HG03108 (cell line): Measurements from ENCODE around the gene ZSCAN12.
"Not testable (repeated sequence)": the region's sequence is repeated elsewhere in the genome, so short reads cannot be mapped to it uniquely, and the experiment has no call there.

ENCODE experiments used
- ATAC-seq: cut with Tn5 transposase; IDR thresholded peaks from one replicate; pipeline ENCODE4 v1.9.1; 2021; ENCODE audit warnings: moderate library complexity; ENCODE audit not compliant: unreplicated experiment

The ZSCAN12 gene

DNA sequence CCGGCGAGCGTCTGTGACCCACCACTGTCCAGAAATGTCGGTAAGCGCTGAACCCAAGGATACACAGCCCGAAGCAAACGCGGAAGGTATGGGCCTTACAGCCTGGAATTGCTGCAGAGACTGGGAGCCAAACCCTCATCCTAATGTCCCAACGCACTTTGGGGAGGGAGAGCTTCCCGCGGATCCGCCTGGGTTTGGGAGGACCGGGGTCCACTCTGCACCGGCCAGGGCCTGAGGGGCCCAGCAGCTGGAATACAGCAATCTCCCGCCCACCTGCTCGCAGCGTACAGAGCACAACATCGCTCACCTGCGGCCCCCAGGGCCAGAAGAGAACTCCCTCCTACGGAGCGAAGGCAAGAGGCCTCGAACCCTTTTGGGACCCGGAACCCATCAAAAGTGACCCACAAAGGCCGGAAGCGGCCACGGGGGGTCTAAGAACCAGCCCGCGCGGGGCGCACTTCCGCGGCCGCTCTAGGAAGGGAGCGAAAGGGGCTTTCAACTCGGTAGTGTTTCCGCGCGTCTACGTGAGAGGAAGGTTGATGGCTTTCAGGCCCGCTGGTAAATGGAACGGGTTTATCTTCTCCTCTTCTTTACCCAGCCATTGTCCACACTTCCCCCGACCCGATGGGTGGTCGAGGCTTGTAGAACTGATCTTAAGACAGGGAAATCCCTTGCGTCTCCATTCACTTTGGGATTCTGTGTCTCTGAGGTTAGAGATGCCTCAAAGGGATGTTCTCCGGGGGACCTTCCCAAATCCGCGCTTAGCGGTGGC is at the start of gene ZSCAN12:
Gene ZSCAN12, minus strand, starts transcription at position 398 of the 772 bp plus-strand sequence. CDS start 1,342 bp downstream, outside the sequence.
- ATAC-seq = peak; percentile 82

DNA sequence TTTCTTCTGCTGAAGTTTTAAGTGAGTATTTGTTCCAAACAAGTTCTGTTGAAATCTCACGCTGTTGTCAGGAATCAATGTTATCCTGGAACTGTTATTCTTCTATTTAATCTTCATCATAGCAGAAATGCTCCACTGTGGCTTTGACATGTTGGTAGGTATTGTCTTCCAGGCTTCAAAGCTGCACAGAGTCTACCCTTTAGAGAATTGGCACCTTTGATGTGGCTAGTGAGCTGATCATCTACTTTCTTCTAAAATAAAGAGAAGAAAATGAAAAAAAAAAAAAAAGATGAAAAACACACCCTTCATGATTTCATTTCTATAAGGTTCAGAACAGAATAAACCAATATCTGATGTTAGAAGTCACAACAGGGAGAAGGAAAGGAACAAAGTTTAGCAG is 49.5 kb upstream of the ZSCAN12 start:
- no peak for ATAC-seq

- not testable (repeated sequence) for ATAC-seq
Measured at GRCh38 chr6:28447512-28447906, 48.0 kb upstream of the ZSCAN12 start.

DNA sequence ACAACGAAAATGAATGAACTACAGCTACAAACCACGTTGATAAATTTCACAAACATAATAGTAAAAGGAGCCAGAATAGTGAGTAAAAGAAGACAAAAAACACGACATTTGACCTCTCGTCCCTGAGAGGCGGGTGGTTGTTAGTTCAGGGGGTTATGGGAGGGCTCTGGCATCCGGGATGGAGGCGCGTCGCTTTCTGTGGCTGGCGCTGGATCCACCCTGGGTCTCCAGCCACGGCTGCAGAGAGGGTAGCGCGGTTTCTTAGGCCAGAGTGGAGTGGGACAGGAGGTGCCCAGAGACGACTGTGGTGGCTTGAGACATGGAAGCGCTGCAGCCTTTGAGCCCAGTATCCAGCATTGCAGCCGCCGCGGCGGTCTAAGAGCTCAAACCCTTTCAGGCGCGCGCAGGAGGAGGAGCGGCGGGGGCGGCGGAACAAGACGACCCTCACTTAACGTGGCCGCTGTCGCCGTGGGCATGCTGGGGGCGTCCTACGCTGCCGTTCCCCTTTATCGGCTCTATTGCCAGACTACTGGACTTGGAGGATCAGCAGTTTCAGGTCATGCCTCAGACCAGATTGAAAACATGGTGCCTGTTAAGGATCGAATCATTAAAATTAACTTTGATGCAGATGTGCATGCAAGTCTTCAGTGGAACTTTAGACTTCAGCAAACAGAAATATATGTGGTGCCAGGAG is 47.4 kb upstream of the ZSCAN12 start:
- ATAC-seq = no peak

DNA sequence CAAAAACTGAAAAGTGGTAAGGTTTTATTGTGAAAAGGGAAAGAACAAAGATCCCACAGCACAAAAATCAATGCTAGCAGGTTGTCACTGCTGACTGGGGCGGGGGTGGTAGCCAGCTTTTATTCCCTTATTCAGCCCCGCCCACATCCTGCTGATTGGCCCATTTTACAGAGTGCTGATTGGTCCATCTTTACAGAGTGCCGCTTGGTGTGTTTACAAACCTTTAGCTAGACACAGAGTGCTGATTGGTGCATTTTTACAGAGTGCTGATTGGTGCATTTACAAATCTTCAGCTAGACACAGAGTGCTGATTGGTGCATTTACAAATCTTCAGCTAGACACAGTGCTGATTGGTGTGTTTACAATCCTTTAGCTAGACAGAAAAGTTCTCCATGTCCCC is 45.2 kb upstream of the ZSCAN12 start:
- not testable (repeated sequence) for ATAC-seq

- ATAC-seq = peak; percentile 84
Measured at GRCh38 chr6:28443112-28443773, 43.7 kb upstream of the ZSCAN12 start, which contains the start of gene ZSCAN23. Gene ZSCAN23 (minus strand): TSS chr6:28443491. CDS start chr6:28436266, 7,225 bp downstream.

- ATAC-seq = no peak
Measured at GRCh38 chr6:28442586-28442985, 43.0 kb upstream of the ZSCAN12 start.

- ATAC-seq = no peak
Measured at GRCh38 chr6:28436404-28436803, 36.9 kb upstream of the ZSCAN12 start.

DNA sequence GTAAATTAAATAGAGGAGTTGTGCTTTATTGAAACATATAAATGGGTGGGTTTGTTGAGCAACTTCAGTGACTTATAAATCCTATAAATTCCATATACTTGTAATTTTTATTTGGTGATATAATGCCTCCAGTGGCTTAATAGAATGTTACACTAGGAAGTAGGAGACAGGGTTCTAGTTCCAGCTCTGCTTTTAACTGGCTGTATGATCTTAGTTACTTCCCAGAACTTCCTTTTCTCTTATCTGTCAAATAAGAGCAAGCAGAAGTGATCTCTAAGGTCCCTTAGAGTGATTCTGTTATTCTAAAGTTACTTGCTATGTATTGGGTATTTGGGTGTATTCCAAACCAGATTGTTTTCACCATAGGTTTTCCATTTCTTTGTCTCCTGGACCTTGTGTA is 33.6 kb upstream of the ZSCAN12 start:
- no peak for ATAC-seq

DNA sequence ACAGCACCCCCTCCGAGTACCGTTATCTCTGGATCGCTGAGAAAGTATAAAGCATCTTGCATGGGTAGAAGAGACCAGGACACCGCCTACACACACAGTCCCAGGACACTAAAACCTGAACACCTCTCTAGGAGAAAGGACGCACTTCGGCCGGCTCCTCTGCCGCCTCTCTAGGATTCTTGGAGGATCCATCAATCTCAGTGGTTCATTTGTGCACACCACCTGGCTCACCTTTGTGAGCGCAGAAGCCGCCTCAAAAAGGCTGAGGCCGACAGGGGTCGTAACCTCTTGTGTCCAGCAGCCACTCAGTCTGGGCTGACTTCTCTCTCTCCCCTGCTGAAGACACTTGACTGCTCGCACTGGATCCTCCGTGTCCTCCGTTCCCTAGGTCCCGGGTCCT is 30.2 kb upstream of the ZSCAN12 start:
- ATAC-seq = no peak

DNA sequence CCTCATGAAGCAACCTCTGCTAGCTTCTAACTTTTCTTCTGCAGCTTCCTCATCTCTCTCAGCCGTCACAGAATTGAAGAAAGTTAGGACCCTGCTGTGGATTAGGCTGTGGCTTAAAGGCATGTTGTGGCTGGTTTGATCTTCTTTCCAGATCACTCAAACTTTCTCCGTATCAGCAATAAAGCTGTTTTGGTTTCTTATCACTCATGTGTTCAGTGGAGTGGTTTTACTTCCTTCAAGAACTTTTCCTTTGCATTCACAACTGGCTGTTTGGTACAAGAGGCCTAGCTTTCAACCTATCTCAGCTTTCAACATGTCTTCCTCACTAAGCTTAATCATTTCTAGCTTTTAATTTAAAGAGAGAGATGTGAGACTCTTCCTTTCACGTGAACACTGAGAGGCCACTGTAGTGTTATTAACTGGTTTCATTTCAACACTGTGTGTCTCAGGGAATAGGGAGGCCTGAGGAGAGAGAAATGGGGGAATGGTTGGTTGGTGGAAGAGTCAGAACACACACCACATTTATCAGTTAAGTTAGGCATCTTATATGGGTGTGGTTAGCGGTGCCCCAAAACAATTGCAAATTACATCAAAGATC is 26.5 kb upstream of the ZSCAN12 start:
- ATAC-seq = no peak

- ATAC-seq = no peak
Measured at GRCh38 chr6:28424163-28424562, 24.6 kb upstream of the ZSCAN12 start.

DNA sequence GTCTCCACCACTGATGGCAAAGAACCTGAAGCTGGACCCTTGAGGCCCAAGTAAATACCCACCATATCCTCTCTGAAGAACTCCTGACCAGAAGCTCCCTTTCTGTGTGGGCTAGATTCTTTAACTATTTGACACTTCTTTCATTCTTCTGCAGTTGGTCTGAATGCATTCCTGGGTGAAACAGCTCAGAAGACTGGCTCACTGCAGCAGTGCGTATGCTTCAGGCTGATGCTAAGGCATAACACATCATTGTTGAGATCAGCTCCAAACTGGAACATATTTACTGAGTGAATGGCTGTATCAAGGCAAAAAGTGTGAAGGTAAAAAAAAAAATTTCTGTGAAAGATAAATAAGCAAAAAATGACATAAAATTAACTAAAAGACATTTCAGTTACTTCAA is 24.0 kb upstream of the ZSCAN12 start:
- ATAC-seq = no peak

GRCh38 chr6:28413681-28414080 is 14.1 kb upstream of the ZSCAN12 start:
- ATAC-seq = no peak

GRCh38 chr6:28410767-28411166 is 11.2 kb upstream of the ZSCAN12 start:
- ATAC-seq = no peak

DNA sequence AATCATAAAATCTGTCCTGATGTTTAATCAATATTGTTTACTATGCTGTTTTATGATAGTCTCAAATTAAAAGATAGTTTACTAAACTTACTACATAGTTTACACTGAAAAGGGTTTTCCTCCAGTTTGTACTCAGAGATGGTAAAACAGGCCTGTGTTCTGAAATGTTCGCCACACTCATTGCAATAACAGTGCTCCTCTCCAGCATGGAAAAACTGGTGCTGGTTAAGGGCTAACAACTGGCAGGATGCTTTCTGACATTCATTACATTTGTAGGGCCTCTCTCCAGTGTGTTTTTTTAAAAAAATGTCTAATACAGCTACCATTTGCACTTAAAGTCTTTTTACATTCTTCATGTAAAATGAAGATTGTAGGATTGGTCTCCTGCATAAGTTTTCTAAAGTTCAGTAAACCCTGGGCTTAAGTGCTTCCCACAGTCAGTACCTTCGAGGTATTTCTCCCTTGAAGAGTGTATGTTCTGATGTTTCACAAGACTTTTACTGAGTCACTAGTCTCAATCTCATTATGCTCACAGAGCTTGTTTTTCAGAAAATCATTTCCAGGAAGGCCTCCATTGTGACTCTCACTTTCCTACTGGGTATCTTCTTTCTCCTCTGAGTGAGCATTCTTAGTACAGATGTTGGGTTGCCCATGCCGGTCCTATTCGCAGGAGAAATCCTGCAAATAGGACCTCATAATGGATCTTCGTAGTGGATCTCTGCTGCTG is 8.7 kb upstream of the ZSCAN12 start:
- ATAC-seq = no peak

DNA sequence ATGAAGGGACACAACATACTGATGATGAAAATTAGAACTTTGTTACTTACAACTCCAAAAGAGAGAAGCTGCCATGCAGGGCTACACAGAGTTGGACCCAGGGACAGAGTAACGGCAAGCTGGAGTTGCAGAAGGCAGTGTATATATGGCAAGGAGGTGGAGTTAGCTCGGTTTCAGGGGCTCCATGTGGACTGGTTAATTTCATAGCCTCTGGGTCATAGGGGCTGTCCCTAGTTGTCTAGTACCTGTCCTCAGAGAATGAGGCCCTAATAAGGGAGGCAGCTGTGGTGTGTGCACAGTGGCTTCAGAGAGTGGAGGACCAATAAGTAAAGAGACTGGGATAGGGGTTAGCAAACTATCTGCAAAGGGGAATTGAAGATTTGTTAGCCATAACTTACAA is 7.9 kb upstream of the ZSCAN12 start:
- no peak for ATAC-seq

- ATAC-seq = not testable (repeated sequence)
Measured at GRCh38 chr6:28403923-28404322, 4.4 kb upstream of the ZSCAN12 start.

GRCh38 chr6:28402197-28402596 is 2.6 kb upstream of the ZSCAN12 start:
- ATAC-seq = no peak

DNA sequence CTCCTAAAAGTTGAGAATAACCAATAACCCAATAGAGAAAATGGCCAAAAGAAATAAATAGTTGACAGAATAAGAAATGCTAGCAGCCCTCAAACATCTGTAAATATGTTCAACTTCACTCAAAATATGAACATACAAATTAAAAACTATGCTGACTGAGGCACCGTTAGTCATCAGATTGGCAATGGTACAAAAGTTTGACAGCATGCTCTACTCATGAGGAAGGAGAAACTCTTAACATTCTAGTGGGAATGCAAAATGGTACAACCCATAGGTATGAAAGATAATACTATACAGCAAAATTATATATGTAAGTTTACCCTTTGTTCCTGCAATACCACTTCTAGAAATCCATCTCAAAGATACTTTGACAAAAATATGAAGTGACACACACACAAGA is 1.6 kb upstream of the ZSCAN12 start:
- no peak for ATAC-seq

DNA sequence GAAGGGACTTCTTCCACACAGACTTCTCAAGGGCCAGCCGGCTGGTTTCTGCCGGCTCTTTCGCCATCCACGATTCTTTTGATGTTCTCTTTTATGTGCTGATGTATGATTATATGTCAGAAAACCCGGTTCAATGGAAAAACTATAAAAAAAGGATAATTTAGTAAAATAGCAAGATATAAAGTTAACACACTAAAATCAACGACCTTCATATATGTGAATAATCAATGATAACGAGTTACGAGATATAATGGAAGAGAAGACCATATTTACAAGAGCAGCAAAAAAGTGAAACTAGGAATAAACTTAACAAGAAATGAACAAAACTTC is 540 bp upstream of the ZSCAN12 start:
- ATAC-seq = no peak
